ENCODE measurements around the gene MAPK4. TPM values are rescaled to one million over a fixed set of nuclear protein-coding genes. Genes with fewer than 3 reads are reported as not detected.

MAPK4 gene
- total RNA-seq, 1 donor from 2014 or later = 0.21 TPM

DNA sequence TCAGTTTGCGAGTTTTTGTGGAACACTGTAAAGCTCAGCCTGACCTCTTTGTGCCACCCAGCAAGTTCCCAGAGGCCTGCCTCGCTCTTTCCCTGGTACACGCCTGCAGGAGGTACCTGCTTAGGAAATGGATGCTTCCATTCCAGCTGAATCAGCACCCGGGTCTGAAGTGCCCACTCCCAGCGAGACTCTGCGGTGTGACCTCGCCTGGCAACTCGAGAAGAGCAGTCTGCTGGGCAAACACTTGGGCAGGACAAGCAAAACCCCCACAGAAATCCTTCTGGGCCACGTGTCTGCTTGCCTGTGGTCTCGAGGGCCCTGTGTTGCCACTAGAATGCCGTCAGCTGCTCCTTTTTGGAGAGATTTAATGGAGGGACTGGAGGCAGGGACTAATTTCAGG lies 127.6 kb downstream of the MAPK4 start:
- Mint-ChIP-seq H3K9me3 (ENCODE audit: unreplicated experiment) (no peaks in the 10 kb centered on the region), H3K4me1 (ENCODE audit: unreplicated experiment) (no peaks in the 10 kb centered on the region), H3K4me3 (ENCODE audit: unreplicated experiment) (no peak overlapping the region), H3K27ac (ENCODE audit: unreplicated experiment) (no peak overlapping the region), H3K27me3 (ENCODE audit: unreplicated experiment) (no peaks in the 10 kb centered on the region), H3K36me3 (ENCODE audit: low read depth, unreplicated experiment) (no peaks in the 10 kb centered on the region)
- DNase-seq (ENCODE audit: low spot score) = no peak
- TF ChIP-seq, protein P1, sequence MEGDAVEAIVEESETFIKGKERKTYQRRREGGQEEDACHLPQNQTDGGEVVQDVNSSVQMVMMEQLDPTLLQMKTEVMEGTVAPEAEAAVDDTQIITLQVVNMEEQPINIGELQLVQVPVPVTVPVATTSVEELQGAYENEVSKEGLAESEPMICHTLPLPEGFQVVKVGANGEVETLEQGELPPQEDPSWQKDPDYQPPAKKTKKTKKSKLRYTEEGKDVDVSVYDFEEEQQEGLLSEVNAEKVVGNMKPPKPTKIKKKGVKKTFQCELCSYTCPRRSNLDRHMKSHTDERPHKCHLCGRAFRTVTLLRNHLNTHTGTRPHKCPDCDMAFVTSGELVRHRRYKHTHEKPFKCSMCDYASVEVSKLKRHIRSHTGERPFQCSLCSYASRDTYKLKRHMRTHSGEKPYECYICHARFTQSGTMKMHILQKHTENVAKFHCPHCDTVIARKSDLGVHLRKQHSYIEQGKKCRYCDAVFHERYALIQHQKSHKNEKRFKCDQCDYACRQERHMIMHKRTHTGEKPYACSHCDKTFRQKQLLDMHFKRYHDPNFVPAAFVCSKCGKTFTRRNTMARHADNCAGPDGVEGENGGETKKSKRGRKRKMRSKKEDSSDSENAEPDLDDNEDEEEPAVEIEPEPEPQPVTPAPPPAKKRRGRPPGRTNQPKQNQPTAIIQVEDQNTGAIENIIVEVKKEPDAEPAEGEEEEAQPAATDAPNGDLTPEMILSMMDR (IDR thresholded peaks at IDR 0.05; ENCODE audit: unreplicated experiment) = no peak

DNA sequence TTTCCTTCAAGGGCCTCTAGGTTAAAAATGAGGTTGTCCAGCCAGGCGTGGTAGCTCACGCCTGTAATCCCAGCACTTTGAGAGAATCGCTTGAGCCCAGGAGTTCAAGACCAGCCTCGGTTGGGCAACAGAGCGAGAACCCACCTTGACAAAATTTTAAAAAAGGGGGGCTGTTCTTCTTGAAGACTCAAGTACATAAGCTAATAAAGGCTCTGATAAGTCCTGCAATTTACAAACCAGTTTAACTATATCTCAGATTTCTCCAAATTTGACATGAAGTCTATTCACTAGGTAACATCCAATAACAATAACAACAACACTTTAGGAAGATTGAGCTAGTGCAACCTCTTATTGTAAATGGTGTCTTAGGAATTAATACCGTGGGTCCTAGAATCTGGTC lies 129.7 kb downstream of the MAPK4 start:
- no peak overlapping the region for H3K27ac Mint-ChIP-seq (ENCODE audit: unreplicated experiment)
- no peaks in the 10 kb centered on the region for H3K4me1 Mint-ChIP-seq (ENCODE audit: unreplicated experiment)
- TF ChIP-seq, protein P1 (IDR thresholded peaks at IDR 0.05; ENCODE audit: unreplicated experiment) = no peak
- no peak for DNase-seq (ENCODE audit: low spot score)
- H3K4me3 Mint-ChIP-seq (ENCODE audit: unreplicated experiment) = no peak overlapping the region
- H3K9me3 Mint-ChIP-seq (ENCODE audit: unreplicated experiment) = no peaks in the 10 kb centered on the region
- no peaks in the 10 kb centered on the region for H3K27me3 Mint-ChIP-seq (ENCODE audit: unreplicated experiment)
- no peaks in the 10 kb centered on the region for H3K36me3 Mint-ChIP-seq (ENCODE audit: low read depth, unreplicated experiment)

- no peaks in the 10 kb centered on the region for H3K27me3 Mint-ChIP-seq (ENCODE audit: unreplicated experiment)
- H3K9me3 Mint-ChIP-seq (ENCODE audit: unreplicated experiment) = no peaks in the 10 kb centered on the region
- H3K4me3 Mint-ChIP-seq (ENCODE audit: unreplicated experiment) = no peak overlapping the region
Measured at GRCh38 chr18:50694147-50694546, 134.3 kb downstream of the MAPK4 start.

GRCh38 chr18:50695431-50696176 lies 135.7 kb downstream of the MAPK4 start:
- no peaks in the 10 kb centered on the region for H3K36me3 Mint-ChIP-seq (ENCODE audit: low read depth, unreplicated experiment)
- H3K9me3 Mint-ChIP-seq (ENCODE audit: unreplicated experiment) = no peaks in the 10 kb centered on the region
- H3K27me3 Mint-ChIP-seq (ENCODE audit: unreplicated experiment) = no peaks in the 10 kb centered on the region
- H3K27ac Mint-ChIP-seq (ENCODE audit: unreplicated experiment) = no peak overlapping the region
- TF ChIP-seq, protein P1 (IDR thresholded peaks at IDR 0.05; ENCODE audit: unreplicated experiment) = no peak
- peaks cover 8% of the 10 kb centered on the region for H3K4me1 Mint-ChIP-seq (ENCODE audit: unreplicated experiment)
- no peak overlapping the region for H3K4me3 Mint-ChIP-seq (ENCODE audit: unreplicated experiment)
- DNase-seq (ENCODE audit: low spot score) = no peak

More at GRCh38 chr18:50694147-50694546, 134.3 kb downstream of the MAPK4 start:
- TF ChIP-seq, protein P1 (IDR thresholded peaks at IDR 0.05; ENCODE audit: unreplicated experiment) = no peak
- no peaks in the 10 kb centered on the region for H3K4me1 Mint-ChIP-seq (ENCODE audit: unreplicated experiment)
- no peaks in the 10 kb centered on the region for H3K36me3 Mint-ChIP-seq (ENCODE audit: low read depth, unreplicated experiment)
- H3K27ac Mint-ChIP-seq (ENCODE audit: unreplicated experiment) = no peak overlapping the region
- DNase-seq (ENCODE audit: low spot score) = no peak

GRCh38 chr18:50696436-50696835 lies 136.5 kb downstream of the MAPK4 start:
- no peak for DNase-seq (ENCODE audit: low spot score)
- TF ChIP-seq, protein P1 (IDR thresholded peaks at IDR 0.05; ENCODE audit: unreplicated experiment) = no peak
- Mint-ChIP-seq H3K9me3 (ENCODE audit: unreplicated experiment) (no peaks in the 10 kb centered on the region), H3K27ac (ENCODE audit: unreplicated experiment) (no peak overlapping the region), H3K4me1 (ENCODE audit: unreplicated experiment) (peaks cover 8% of the 10 kb centered on the region), H3K4me3 (ENCODE audit: unreplicated experiment) (no peak overlapping the region), H3K27me3 (ENCODE audit: unreplicated experiment) (peaks cover 3% of the 10 kb centered on the region), H3K36me3 (ENCODE audit: low read depth, unreplicated experiment) (no peaks in the 10 kb centered on the region)

Measured in endothelial cell (in vitro differentiated cells).